Left hindlimb (tissue), 1 donor: ENCODE results near the gene NPIPA7.
"Not testable (repeated sequence)": the region's sequence is repeated elsewhere in the genome, so short reads cannot be mapped to it uniquely, and the experiment has no call there.

Experiments
- DNase-seq: peaks from one replicate; pipeline ENCODE4 v3.0.0-alpha.2; 2018

The NPIPA7 gene

DNA sequence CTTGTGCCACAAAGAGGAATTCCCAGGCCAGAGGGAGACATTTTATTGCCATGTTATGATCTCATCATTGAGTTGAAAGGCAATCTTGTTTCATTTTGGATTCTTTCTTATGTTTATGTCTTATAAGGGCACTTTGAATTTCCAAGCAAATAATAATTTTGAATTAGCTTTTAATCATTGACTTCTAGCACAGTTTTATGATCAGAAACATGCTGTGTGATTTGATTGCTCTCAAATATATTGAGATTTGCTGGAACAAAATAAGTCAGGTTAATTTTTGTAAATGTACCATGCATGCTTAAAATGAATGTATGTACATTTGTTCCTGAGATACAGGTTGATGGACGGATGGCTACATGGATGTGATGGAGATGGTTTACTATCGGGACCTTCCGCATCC is at the start of gene NPIPA7:
NPIPA7 (plus strand) TSS at position 301 of the 400 bp plus-strand sequence. CDS start 105 bp downstream, outside the sequence.
- not testable (repeated sequence) for DNase-seq

DNA sequence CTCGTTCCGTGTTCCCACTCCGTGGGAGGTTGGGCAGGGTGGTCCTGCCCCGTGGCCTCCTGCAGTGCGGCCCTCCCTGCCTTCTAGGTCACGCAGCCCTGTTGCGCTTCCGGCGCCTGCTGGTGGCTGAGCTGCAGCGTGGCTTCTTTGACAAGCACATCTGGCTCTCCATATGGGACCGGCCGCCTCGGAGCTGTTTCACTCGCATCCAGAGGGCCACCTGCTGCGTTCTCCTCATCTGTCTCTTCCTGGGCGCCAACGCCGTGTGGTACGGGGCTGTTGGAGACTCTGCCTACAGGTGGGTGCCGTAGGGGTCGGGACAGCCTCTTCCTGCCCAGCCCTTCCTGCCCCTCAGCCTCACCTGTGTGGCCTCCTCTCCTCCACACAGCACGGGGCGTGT is 47.5 kb upstream of the NPIPA7 start:
- DNase-seq: not testable (repeated sequence)

DNA sequence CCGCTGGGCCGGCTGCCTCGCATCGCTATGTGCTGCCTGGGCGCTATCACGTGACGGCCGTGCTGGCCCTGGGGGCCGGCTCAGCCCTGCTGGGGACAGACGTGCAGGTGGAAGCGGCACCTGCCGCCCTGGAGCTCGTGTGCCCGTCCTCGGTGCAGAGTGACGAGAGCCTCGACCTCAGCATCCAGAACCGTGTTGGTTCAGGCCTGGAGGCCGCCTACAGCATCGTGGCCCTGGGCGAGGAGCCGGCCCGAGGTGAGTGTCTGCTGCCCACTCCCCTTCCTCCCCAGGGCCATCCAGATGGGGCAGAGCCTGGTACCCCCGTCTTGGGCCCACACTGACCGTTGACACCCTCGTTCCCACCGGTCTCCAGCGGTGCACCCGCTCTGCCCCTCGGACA is 21.4 kb upstream of the NPIPA7 start:
- DNase-seq: not testable (repeated sequence)

DNA sequence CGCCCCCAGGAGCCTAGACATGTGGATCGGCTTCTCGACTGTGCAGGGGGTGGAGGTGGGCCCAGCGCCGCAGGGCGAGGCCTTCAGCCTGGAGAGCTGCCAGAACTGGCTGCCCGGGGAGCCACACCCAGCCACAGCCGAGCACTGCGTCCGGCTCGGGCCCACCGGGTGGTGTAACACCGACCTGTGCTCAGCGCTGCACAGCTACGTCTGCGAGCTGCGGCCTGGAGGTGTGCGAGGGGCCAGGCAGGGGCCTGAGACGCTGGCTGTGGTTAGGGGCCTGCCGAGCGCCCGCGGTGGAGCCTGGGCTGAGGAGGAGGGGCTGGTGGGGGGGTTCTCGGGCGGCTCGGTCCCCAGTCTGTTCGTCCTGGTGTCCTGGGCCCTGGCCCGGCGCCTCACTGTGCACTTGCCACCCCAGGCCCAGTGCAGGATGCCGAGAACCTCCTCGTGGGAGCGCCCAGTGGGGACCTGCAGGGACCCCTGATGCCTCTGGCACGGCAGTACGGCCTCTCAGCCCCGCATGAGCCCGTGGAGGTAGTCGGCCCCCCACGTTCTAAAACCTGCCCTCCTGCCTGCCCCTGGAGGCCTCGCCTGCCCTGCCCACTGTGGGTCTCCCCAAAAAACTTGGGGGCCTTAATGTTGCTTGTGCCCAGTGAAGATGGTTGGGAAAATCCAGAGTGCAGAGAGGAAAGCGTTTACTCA is 20.2 kb upstream of the NPIPA7 start:
- DNase-seq: not testable (repeated sequence)

DNA sequence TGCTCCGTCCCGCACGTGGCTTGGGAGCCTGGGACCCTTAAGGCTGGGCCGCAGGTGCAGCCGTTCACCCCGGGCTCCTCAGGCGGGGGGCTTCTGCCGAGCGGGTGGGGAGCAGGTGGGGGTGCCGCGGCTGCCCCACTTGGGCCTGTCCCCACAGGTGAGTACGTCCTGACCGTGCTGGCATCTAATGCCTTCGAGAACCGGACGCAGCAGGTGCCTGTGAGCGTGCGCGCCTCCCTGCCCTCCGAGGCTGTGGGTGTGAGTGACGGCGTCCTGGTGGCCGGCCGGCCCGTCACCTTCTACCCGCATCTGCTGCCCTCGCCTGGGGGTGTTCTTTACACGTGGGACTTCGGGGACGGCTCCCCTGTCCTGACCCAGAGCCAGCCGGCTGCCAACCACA is 15.3 kb upstream of the NPIPA7 start:
- not testable (repeated sequence) for DNase-seq

DNA sequence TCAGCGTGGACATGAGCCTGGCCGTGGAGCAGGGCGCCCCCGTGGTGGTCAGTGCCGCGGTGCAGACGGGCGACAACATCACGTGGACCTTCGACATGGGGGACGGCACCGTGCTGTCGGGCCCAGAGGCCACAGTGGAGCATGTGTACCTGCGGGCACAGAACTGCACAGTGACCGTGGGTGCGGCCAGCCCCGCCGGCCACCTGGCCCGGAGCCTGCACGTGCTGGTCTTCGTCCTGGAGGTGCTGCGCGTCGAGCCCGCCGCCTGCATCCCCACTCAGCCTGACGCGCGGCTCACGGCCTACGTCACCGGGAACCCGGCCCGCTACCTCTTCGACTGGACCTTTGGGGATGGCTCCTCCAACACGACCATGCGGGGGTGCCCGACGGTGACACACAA is 14.8 kb upstream of the NPIPA7 start:
- DNase-seq: not testable (repeated sequence)

DNA sequence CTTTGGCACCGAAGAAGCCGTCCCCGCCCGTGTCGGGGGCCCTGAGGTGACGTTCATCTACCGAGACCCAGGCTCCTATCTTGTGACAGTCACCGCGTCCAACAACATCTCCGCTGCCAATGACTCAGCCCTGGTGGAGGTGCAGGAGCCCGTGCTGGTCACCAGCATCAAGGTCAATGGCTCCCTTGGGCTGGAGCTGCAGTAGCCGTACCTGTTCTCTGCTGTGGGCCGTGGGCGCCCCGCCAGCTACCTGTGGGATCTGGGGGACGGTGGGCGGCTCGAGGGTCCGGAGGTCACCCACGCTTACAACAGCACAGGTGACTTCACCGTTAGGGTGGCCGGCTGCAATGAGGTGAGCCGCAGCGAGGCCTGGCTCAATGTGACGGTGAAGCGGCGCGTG is 14.2 kb upstream of the NPIPA7 start:
- DNase-seq: not testable (repeated sequence)

DNA sequence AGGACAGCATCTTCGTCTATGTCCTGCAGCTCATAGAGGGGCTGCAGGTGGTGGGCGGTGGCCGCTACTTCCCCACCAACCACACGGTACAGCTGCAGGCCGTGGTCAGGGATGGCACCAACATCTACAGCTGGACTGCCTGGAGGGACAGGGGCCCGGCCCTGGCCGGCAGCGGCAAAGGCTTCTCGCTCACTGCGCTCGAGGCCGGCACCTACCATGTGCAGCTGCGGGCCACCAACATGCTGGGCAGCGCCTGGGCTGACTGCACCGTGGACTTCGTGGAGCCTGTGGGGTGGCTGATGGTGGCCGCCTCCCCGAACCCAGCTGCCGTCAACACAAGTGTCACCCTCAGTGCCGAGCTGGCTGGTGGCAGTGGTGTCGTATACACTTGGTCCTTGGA is 13.6 kb upstream of the NPIPA7 start:
- peak; percentile 12 for DNase-seq

DNA sequence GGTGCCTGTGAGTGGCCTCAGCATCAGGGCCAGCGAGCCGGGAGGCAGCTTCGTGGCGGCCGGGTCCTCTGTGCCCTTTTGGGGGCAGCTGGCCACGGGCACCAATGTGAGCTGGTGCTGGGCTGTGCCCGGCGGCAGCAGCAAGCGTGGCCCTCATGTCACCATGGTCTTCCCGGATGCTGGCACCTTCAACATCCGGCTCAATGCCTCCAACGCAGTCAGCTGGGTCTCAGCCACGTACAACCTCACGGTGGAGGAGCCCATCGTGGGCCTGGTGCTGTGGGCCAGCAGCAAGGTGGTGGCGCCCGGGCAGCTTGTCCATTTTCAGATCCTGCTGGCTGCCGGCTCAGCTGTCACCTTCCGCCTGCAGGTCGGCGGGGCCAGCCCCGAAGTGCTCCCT is 13.1 kb upstream of the NPIPA7 start:
- DNase-seq: not testable (repeated sequence)

DNA sequence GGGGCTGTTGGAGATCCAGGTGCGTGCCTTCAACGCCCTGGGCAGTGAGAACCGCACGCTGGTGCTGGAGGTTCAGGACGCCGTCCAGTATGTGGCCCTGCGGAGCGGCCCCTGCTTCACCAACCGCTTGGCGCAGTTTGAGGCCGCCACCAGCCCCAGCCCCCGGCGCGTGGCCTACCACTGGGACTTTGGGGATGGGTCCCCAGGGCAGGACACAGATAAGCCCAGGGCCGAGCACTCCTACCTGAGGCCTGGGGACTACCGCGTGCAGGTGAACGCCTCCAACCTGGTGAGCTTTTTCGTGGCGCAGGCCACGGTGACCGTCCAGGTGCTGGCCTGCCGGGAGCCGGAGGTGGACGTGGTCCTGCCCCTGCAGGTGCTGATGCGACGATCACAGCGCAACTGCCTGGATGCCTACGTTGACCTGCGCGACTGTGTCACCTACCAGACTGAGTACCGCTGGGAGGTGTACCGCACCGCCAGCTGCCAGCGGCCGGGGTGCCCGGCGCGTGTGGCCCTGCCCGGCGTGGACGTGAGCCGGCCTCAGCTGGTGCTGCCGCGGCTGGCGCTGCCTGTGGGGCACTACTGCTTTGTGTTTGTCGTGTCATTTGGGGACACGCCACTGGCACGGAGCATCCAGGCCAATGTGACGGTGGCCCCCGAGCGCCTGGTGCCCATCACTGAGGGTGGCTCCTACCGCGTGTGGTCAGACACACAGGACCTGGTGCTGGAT is 12.2 kb upstream of the NPIPA7 start:
- peak; percentile 11 for DNase-seq

DNA sequence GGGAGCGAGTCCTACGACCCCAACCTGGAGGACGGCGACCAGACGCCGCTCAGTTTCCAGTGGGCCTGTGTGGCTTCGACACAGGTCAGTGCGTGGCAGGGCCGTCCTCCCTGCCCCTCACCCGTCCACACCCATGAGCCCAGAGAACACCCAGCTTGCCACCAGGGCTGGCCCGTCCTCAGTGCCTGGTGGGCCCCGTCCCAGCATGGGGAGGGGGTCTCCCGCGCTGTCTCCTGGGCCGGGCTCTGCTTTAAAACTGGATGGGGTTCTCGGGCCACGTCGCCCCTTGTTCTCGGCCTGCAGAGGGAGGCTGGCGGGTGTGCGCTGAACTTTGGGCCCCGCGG is 11.7 kb upstream of the NPIPA7 start:
- DNase-seq: not testable (repeated sequence)

DNA sequence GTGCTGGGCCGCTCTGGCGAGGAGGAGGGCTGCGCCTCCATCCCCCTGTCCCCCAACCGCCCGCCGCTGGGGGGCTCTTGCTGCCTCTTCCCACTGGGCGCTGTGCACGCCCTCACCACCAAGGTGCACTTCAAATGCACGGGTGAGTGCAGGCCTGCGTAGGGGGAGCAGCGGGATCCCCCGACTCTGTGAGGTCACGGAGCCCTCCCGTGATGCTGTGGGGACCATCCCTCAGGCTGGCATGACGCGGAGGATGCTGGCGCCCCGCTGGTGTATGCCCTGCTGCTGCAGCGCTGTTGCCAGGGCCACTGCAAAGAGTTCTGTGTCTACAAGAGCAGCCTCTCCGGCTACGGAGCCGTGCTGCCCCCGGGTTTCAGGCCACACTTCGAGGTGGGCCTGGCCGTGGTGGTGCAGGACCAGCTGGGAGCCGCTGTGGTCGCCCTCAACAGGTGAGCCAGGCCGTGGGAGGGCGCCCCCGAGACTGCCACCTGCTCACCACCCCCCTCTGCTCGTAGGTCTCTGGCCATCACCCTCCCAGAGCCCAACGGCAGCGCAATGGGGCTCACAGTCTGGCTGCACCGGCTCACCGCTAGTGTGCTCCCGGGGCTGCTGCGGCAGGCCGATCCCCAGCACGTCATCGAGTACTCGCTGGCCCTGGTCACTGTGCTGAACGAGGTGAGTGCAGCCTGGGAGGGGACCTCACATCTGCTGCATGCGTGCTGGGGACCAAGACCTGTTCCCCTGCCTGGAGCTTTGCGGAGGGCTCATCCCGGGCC is 9.7 kb upstream of the NPIPA7 start:
- DNase-seq: peak; percentile 18

DNA sequence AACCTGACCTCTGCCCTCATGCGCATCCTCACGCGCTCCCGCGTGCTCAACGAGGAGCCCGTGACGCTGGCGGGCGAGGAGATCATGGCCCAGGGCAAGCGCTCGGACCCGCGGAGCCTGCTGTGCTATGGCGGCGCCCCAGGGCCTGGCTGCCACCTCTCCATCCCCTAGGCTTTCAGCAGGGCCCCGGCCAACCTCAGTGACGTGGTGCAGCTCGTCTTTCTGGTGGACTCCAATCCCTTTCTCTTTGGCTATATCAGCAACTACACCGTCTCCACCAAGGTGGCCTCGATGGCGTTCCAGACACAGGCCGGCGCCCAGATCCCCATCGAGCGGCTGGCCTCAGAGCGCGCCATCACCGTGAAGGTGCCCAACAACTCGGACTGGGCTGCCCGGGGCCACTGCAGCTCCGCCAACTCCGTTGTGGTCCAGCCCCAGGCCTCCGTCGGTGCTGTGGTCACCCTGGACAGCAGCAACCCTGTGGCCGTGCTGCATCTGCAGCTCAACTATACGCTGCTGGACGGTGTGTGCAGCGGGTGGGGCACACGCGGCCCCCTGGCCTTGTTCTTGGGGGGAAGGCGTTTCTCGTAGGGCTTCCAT is 7.7 kb upstream of the NPIPA7 start:
- DNase-seq: peak; percentile 1

DNA sequence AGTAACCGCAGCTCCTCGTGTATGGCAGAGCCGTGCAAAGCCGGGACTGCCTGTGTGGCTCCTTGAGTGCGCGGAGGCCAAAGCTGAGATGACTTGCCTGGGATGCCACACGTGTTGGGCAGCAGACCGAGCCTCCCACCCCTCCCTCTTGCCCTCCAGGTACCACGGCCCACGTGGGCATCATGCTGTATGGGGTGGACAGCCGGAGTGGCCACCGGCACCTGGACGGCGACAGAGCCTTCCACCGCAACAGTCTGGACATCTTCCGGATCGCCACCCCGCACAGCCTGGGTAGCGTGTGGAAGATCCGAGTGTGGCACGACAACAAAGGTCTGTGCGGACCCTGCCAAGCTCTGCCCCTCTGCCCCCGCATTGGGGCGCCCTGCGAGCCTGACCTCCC is 4.7 kb upstream of the NPIPA7 start:
- DNase-seq: not testable (repeated sequence)

DNA sequence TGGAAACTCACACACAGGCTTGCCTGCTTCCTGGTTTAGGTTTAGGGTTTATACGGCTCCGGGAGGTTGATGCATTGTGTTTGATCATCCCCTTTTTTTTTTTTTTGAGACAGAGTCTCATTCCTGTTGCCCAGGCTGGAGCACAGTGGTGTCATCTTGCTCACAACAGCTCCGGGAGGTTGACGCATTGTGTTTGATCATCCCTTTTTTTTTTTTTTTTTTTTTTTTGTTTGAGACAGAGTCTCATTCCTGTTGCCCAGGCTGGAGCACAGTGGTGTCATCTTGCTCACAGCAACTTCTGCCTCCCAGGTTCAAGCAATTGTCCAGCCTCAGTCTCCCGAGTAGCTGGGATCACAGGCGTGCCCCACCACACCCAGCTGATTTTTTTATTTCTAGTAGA is 20.7 kb downstream of the NPIPA7 start:
- not testable (repeated sequence) for DNase-seq

DNA sequence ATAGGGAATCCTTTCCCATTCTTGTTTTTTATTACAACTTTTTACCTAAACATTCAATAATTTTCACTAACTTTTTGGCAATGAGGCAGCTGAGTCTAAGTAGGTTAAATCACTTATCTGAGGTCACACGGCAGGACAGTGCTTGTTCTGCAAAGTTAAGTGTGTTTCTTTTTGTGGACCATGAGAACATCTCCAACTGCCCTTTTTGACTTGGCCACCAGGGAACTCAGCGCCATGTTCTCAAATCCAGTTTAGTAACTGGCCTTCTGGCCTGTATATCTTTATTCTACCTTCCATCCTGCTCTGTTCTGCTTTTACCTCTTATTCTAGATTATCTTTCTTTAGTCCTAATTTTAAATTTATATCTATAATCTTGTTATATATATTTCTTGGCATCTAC is 23.4 kb downstream of the NPIPA7 start:
- not testable (repeated sequence) for DNase-seq

DNA sequence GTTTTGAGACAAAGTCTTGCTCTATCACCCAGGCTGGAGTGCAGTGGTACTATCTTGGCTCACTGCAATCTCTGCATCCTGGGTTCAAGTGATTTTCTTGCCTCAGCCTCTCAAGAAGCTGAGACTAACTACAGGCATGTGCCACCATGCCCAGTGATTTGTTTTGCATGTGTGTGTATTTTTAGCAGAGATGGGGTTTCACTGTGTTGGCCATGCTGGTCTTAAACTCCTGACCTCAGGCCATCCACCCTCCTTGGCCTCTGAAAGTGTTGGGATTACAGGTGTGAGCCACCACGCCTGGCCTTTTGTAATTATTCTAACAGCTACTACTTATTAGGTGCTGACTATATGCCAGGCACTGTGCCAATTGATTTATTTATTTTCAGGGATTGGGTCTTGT is 25.3 kb downstream of the NPIPA7 start:
- DNase-seq: not testable (repeated sequence)

DNA sequence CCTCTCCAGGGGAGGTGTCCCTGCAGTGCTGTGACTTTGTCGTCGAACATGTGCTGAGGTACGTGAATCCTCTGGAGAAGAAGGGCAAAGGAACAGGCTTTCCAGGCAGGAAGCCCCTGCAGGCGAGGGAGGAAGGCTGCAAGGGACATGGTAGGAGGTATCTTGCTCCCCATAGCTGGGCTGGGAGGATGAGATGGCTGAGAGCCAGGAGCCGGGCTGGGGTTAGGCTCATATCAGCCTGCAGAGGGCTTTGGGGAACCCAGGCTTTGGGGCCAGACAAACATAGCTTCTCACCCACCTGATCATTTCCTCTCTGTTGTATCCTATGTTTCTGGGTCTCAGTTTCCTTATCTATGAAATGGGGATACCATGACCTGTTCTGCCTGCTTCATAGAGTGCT is 26.5 kb downstream of the NPIPA7 start:
- DNase-seq: not testable (repeated sequence)

DNA sequence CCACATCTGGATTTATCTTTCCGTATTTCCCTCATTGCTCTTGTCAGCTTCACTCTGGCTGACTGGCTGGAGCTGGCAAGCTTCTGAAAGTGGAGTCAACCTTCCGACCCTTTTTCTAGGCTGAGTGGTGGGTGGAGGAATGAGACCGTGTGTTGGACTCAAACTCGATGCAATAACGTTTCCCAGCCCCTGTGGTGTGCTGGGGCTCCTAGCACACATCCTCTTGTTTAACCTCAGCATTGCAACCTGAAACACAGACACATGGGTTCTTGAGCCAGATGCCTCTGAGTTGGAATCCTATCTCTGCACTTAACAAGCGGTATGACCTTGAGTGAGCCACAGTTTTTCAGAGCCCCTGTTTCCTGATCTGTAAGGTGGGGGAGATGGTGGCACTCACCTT is 29.5 kb downstream of the NPIPA7 start:
- not testable (repeated sequence) for DNase-seq

DNA sequence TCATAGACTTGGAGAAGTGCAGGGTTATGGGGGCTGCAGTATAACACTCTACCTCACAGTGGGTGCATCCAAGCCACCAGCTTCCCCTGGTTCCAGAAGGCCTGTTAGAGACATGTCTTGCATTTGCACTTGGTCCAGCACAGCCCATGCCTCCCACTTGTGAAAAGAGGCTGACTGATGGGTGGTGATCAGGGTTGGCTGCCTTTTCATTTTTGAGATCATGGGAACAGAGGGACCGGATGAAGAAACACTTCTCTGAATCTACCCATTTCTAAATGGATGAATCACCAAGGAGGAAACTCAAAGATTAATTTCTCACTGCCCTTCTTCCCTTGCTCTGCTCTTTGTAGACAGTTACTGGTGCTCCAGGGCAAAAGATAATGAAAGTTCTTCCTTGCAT is 34.8 kb downstream of the NPIPA7 start:
- not testable (repeated sequence) for DNase-seq

DNA sequence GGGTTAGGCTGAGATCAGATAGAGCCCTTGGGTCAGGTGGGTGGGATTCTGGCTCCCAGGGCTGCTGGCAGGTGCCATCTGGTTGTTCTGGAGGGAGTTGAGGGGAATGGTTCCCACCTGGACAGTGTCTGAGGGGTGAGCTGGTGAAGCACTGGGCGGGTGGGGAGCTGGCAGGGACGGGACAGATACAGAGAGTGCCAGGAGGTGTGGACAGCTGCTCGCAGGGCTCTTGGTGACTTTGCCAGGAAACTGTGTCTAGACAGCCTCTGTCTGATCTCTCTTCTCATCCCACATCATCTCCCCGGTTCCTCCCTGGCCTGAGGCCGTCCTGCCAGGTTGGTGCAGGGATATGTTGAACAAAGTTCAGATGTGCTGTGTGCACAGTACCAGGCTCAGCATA is 38.1 kb downstream of the NPIPA7 start:
- DNase-seq: not testable (repeated sequence)

DNA sequence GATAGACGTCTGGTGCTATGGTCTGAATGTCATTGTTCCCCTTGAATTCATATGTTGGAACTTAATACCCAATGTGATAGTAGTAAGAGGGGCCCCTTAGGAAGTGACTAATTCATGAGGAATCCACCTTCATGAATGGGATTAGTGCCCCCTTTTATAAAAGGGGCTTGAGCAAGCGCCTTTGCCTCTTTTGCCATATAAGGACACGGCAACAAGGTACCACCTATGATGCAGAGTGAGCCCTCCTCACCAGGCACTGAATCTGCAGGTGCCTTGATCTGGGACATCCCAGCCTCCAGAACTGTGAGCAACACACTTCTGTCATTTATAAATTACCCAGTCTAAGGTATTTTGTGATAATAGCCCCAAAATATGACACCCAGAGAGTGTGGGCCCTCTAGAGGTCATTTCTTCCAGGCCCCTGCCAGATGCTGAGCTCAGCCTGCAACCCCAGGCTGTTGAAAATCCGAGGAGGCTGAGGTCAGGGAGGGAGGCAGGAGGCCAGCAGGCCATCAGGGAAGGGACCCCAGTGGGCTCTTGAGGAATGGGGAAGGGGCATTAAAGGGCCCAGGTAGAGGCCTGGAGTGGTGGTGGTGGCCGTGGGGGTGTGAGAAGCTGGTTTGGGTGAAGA is 39.1 kb downstream of the NPIPA7 start:
- not testable (repeated sequence) for DNase-seq

DNA sequence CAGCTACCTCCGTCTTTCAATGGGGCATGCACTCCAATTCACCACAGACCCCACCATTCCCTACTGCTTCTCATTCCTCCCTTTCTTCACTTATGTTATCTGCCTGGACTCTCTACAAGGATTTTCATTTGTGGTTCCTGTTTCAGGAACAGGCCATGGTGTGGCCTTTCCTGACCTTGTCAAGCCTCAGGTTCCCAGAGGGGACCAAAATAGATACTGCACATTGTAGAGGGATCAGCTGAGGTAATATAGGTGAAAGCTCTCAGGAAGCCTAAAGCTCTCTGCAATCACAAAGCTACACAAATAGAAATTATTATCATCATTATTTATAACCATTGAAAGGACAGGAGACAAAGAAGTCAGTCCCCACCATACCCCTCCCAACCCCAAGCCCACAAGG is 41.6 kb downstream of the NPIPA7 start:
- not testable (repeated sequence) for DNase-seq
